ENCODE data around the gene NAALADL2. TPM values are rescaled to one million over a fixed set of nuclear protein-coding genes. Genes with fewer than 3 reads are reported as not detected.
A peak's percentile ranks its signal among the peaks of the same experiment; 100 is the strongest.

The NAALADL2 gene
- total and polyA plus RNA-seq, 2 of the 4 experiments (the other 2 are of a cell fraction): 3.8 to 19.2 TPM

DNA sequence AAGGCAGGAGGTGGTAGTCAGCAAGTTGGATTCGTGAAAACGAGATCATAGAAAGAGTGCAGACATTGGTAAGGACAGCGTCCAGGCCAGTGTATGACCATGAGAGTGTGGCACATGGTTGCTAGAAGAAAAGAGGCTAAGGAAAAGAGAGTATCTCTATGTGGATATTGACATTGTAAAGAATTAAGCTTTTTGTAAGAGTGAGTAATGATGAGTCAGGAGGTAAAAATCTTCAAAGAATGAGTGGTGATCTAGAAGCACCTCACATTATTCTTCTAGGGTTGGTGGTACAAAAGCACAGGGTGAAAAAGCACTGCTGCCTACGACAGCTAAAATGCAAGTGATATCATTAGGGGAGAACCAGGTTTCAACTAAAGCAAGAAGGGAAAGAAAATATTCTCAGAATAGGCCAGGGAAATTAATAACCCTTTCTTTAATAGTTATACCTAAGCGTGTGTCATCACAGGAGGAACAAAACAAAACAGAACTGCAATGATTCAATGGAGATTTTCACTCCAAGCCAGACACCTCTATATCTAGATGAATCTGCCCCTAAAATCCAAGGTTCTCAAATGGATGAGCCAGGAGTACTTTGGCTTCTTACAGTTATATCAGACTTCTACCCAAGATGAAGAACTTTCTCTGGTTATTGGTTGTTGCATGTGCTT lies 884.7 kb downstream of the NAALADL2 start:
- Histone ChIP-seq H2BK20ac (ENCODE audit: low read depth, low read length) (peak overlapping the region; percentile 96), H3K27me3 (ENCODE audit: control insufficient read depth, insufficient read depth, low read length) (no peaks in the 10 kb centered on the region), H3K14ac (replicated peaks; ENCODE audit: low read depth, low read length) (peak overlapping the region; percentile 87), H4K5ac (ENCODE audit: low read depth, low read length) (peak overlapping the region; percentile 22; the same call in 1 of the 2 replicates), H3K4ac (ENCODE audit: low read depth, low read length) (peak overlapping the region; percentile 79), H2AFZ (replicated peaks; ENCODE audit: low read length, poor library complexity) (peak overlapping the region; percentile 59), H3K9ac (ENCODE audit: low read depth, low read length) (no peak overlapping the region), H3K9me3 (ENCODE audit: control insufficient read depth, insufficient read depth, low read length) (no peaks in the 10 kb centered on the region), H3K23ac (ENCODE audit: low read depth, low read length) (peak overlapping the region; percentile 72), H4K91ac (ENCODE audit: insufficient read depth, low read depth, low read length) (peak overlapping the region; percentile 73), H2BK5ac (ENCODE audit: low read depth, low read length, poor library complexity, severe bottlenecking) (peak overlapping the region; percentile 78), H3K9me1 (ENCODE audit: insufficient read depth, low read length) (peaks cover 5% of the 10 kb centered on the region; the same call in 1 of the 2 replicates), H2BK15ac (ENCODE audit: low read depth, low read length) (peak overlapping the region; percentile 84; the same call in 1 of the 3 replicates), H3K27ac (ENCODE audit: insufficient read depth, low read length) (no peak overlapping the region), H3K4me1 (ENCODE audit: control insufficient read depth, insufficient read depth, low read length) (peaks cover 4% of the 10 kb centered on the region; the same call in 1 of the 2 replicates), H3K4me3 (ENCODE audit: insufficient read depth, low read depth, low read length) (no peak overlapping the region), H3K4me2 (ENCODE audit: low read depth, low read length) (no peak overlapping the region; the same call in 1 of the 2 replicates), H2BK120ac (ENCODE audit: low read depth, low read length) (peak overlapping the region; percentile 86), H3K18ac (ENCODE audit: low read depth, low read length) (peak overlapping the region; percentile 84; the same call in 1 of the 2 replicates), H4K20me1 (ENCODE audit: insufficient read depth, low read length) (no peaks in the 10 kb centered on the region), H4K8ac (ENCODE audit: low read depth in 2 of 2, low read length in 2 of 2) (peak overlapping the region in 1 of 2 experiments; percentile 55; a peak in 2 of 4 replicates), H2AK5ac (ENCODE audit: low read depth, low read length) (peak overlapping the region; percentile 73; the same call in 1 of the 2 replicates), H2AK9ac (replicated peaks; ENCODE audit: low read depth, low read length, poor library complexity) (peak overlapping the region; percentile 28), H3K56ac (ENCODE audit: extremely low read depth, insufficient read depth, low read length) (no peak overlapping the region), H3K79me1 (ENCODE audit: low read depth in 1 of 2, low read length in 2 of 2) (no peaks in the 10 kb centered on the region), H3K36me3 (ENCODE audit: control insufficient read depth, insufficient read depth, low read length) (no peaks in the 10 kb centered on the region)
- peak; percentile 80 for DNase-seq
- dilution Hi-C loops (cut with HindIII; ENCODE audit: low sequenced_read_pairs, unreplicated experiment) (no loop called here), in situ Hi-C loops (cut with MboI; ENCODE audit: low sequenced_read_pairs) (no loop called here), intact Hi-C loops (cut with micrococcal nuclease) (no loop called here)
- CTCF ChIA-PET: no interaction called here
- no TSS peak for BruUV-seq (replicated peaks)
- ATAC-seq (ENCODE audit: low read depth): peak; percentile 81
- peak; percentile 54; the same call in 1 of the 2 replicates for TF ChIP-seq MAFK (IDR thresholded peaks at IDR 0.05; ENCODE audit: low read depth, low read length)
- no peak for TF ChIP-seq CEBPB (IDR thresholded peaks at IDR 0.05; ENCODE audit: low read depth, low read length)
- peak; percentile 55; the same call in 1 of the 2 replicates for TF ChIP-seq FOS (IDR thresholded peaks at IDR 0.05; ENCODE audit: low read depth, low read length)
- 82% methylated on average over 3 of the region's 5 CpGs; no CpG with 5 or more reads in 1 of the 2 experiments for WGBS, 2 experiments (ENCODE audit: extremely low coverage in 2 of 2, insufficient read length in 1 of 2)
- POLR2A ChIA-PET (ENCODE audit: unreplicated experiment): no interaction called here

All from IMR-90 (cell line).